ENCODE measurements around the gene CASD1. TPM values are rescaled to one million over a fixed set of nuclear protein-coding genes. Genes with fewer than 3 reads are reported as not detected.

Gene CASD1
- total RNA-seq, 1 experiment from 2014 or later, result 14.0 TPM

GRCh38 chr7:94591176-94591575, 81.6 kb downstream of the CASD1 start:
- Histone ChIP-seq H3F3A (ENCODE audit: insufficient read depth, low read depth) (no peaks in the 10 kb centered on the region), H2AFZ (no peak overlapping the region), H4K20me1 (ENCODE audit: insufficient read depth) (no peaks in the 10 kb centered on the region), H3K27ac (no peak overlapping the region), H3K4me2 (no peak overlapping the region), H3K79me2 (ENCODE audit: low read depth) (no peaks in the 10 kb centered on the region), H3K9me2 (ENCODE audit: insufficient read depth) (no peaks in the 10 kb centered on the region), H3K36me3 (ENCODE audit: low read depth) (0 out of 2 replicates have a peak, but pooled peaks cover 4% of the 10 kb centered on the region), H3K27me3 (ENCODE audit: insufficient read depth, low read depth) (no peaks in the 10 kb centered on the region), H3K9me3 (ENCODE audit: insufficient read depth, low read depth) (no peaks in the 10 kb centered on the region; the same call in 1 of the 2 replicates), H3K4me3 (no peak overlapping the region), H3K4me1 (replicated peaks; ENCODE audit: insufficient read depth) (no peaks in the 10 kb centered on the region)
- DNase-seq, result no peak
- CTCF ChIA-PET, result no interaction called here
- POLR2A ChIA-PET (ENCODE audit: unreplicated experiment), result no interaction called here
- intact Hi-C loops (cut with micrococcal nuclease; ENCODE audit: unreplicated experiment), result no loop called here
- TF ChIP-seq CTCF (conservative IDR thresholded peaks at IDR 0.05) (no peak), EZH2 (IDR thresholded peaks at IDR 0.05; ENCODE audit: low read depth) (no peak)
- BruUV-seq (replicated peaks), result no TSS peak

- Histone ChIP-seq H2AFZ (no peak overlapping the region), H3K4me2 (no peak overlapping the region), H3K9me2 (ENCODE audit: insufficient read depth) (no peaks in the 10 kb centered on the region), H3K36me3 (ENCODE audit: low read depth) (0 out of 2 replicates have a peak, but pooled peaks cover 4% of the 10 kb centered on the region), H3K27ac (no peak overlapping the region), H3F3A (ENCODE audit: insufficient read depth, low read depth) (no peaks in the 10 kb centered on the region), H3K4me3 (no peak overlapping the region), H3K9me3 (ENCODE audit: insufficient read depth, low read depth) (no peaks in the 10 kb centered on the region; the same call in 1 of the 2 replicates), H3K4me1 (replicated peaks; ENCODE audit: insufficient read depth) (no peaks in the 10 kb centered on the region), H3K27me3 (ENCODE audit: insufficient read depth, low read depth) (no peaks in the 10 kb centered on the region), H4K20me1 (ENCODE audit: insufficient read depth) (no peaks in the 10 kb centered on the region), H3K79me2 (ENCODE audit: low read depth) (no peaks in the 10 kb centered on the region)
- no peak for DNase-seq
- ChIA-PET CTCF (no interaction called here), POLR2A (ENCODE audit: unreplicated experiment) (no interaction called here)
- intact Hi-C loops (cut with micrococcal nuclease; ENCODE audit: unreplicated experiment), result no loop called here
- no peak for TF ChIP-seq CTCF (conservative IDR thresholded peaks at IDR 0.05)
- TF ChIP-seq EZH2 (IDR thresholded peaks at IDR 0.05; ENCODE audit: low read depth), result no peak
- BruUV-seq (replicated peaks), result no TSS peak
Observed at GRCh38 chr7:94594882-94595281, 85.3 kb downstream of the CASD1 start.

- no peaks in the 10 kb centered on the region for H3F3A ChIP-seq (ENCODE audit: insufficient read depth, low read depth)
- ChIA-PET POLR2A (ENCODE audit: unreplicated experiment) (no interaction called here), CTCF (no interaction called here)
- no peak for DNase-seq
- H3K27me3 ChIP-seq (ENCODE audit: insufficient read depth, low read depth), result no peaks in the 10 kb centered on the region
- no peak overlapping the region for H2AFZ ChIP-seq
- H3K36me3 ChIP-seq (ENCODE audit: low read depth), result 0 out of 2 replicates have a peak, but pooled peaks cover 4% of the 10 kb centered on the region
- TF ChIP-seq EZH2 (IDR thresholded peaks at IDR 0.05; ENCODE audit: low read depth) (no peak), CTCF (conservative IDR thresholded peaks at IDR 0.05) (no peak)
- no peak overlapping the region for H3K27ac ChIP-seq
- H3K4me1 ChIP-seq (replicated peaks; ENCODE audit: insufficient read depth), result no peaks in the 10 kb centered on the region
- BruUV-seq (replicated peaks), result no TSS peak
- intact Hi-C loops (cut with micrococcal nuclease; ENCODE audit: unreplicated experiment), result no loop called here
- no peaks in the 10 kb centered on the region for H3K79me2 ChIP-seq (ENCODE audit: low read depth)
- H3K9me3 ChIP-seq (ENCODE audit: insufficient read depth, low read depth), result no peaks in the 10 kb centered on the region; the same call in 1 of the 2 replicates
- H3K9me2 ChIP-seq (ENCODE audit: insufficient read depth), result no peaks in the 10 kb centered on the region
- no peak overlapping the region for H3K4me3 ChIP-seq
- no peaks in the 10 kb centered on the region for H4K20me1 ChIP-seq (ENCODE audit: insufficient read depth)
- H3K4me2 ChIP-seq, result no peak overlapping the region
Observed at GRCh38 chr7:94595717-94596116, 86.1 kb downstream of the CASD1 start.

Data from PC-9 (cell line).